ENCODE measurements around the gene ISOC2. TPM values are rescaled to one million over a fixed set of nuclear protein-coding genes. Genes with fewer than 3 reads are reported as not detected.

Gene ISOC2
- total RNA-seq, 1 experiment from 2014 or later = 72.2 TPM

DNA sequence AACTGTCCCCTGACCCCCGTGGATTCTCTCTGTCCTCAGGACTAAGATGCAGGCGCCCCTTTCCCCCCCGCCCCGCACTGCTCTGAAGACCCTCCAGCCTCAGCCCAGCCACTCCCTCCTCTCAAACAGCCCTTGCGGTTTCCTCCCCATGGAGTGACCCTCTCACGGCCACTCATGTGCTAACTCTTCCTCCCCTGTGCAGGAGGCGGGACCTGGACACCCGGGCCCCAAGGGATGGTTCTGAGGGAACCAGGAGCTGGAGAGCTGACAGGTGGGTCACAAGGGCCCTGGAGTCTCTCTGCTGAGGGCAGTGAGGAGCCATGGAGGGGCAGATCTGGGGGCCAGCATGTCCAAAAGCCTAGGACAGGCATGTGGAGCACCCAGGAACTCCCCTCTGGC, 1.9 kb downstream of the ISOC2 start:
- Histone ChIP-seq H3T11ph (ENCODE audit: low read length) (no peak overlapping the region), H2BK15ac (ENCODE audit: low read depth, low read length) (no peak overlapping the region), H2BK12ac (ENCODE audit: insufficient read length, low read depth, low read length) (no peak overlapping the region), H3K4me1 (ENCODE audit: insufficient read depth, low read length) (peaks cover 5% of the 10 kb centered on the region; the same call in 1 of the 2 replicates), H4K91ac (ENCODE audit: insufficient read length, low read depth, low read length) (no peak overlapping the region), H2AFZ (ENCODE audit: low read length) (no peak overlapping the region), H3K23ac (ENCODE audit: insufficient read length, low read depth, low read length) (no peak overlapping the region), H2BK5ac (ENCODE audit: insufficient read length, low read length) (no peak overlapping the region), H4K5ac (ENCODE audit: insufficient read length, low read depth, low read length) (no peak overlapping the region), H3K14ac (ENCODE audit: insufficient read depth, low read length) (no peak overlapping the region), H3K18ac (ENCODE audit: insufficient read length, low read depth, low read length) (no peak overlapping the region), H3K4me2 (ENCODE audit: insufficient read depth, insufficient read length, low read length) (peak overlapping the region; percentile 43), H3K56ac (ENCODE audit: insufficient read length, low read depth, low read length) (no peak overlapping the region), H3K79me1 (ENCODE audit: insufficient read depth, low read depth, low read length, poor library complexity, severe bottlenecking) (no peaks in the 10 kb centered on the region), H3K4ac (ENCODE audit: low read depth, low read length) (no peak overlapping the region), H3K79me2 (ENCODE audit: insufficient read depth, low read length) (0 out of 2 replicates have a peak, but pooled peaks cover 4% of the 10 kb centered on the region), H2AK5ac (ENCODE audit: insufficient read length, low read length) (no peak overlapping the region), H3K27me3 (ENCODE audit: insufficient read depth, low read length) (no peaks in the 10 kb centered on the region), H3K9me3 (ENCODE audit: control insufficient read depth, low read depth, low read length) (no peaks in the 10 kb centered on the region), H4K20me1 (ENCODE audit: control insufficient read depth, insufficient read depth, insufficient read length) (no peaks in the 10 kb centered on the region), H2BK20ac (ENCODE audit: low read depth, low read length, poor library complexity, severe bottlenecking) (no peak overlapping the region), H3K23me2 (ENCODE audit: insufficient read length, low read depth, low read length, poor library complexity, severe bottlenecking) (peaks cover 5% of the 10 kb centered on the region), H4K8ac (replicated peaks; ENCODE audit: insufficient read length, low read depth, low read length) (no peak overlapping the region), H3K27ac (ENCODE audit: insufficient read length, low read depth, low read length) (no peak overlapping the region), H3K9ac (ENCODE audit: extremely low read depth, insufficient read length, low read length) (no peak overlapping the region), H2BK120ac (ENCODE audit: low read depth, low read length, poor library complexity, severe bottlenecking) (no peak overlapping the region)
- no CpG with 5 or more reads among the region's 8 CpGs for WGBS (ENCODE audit: extremely low coverage, insufficient read length, low lambda C conversion rate)
- H3K4me1 Mint-ChIP-seq = peaks cover 18 to 32% of the 10 kb centered on the region in 2 experiments
- H3K36me3 Mint-ChIP-seq (ENCODE audit: insufficient read depth in 1 of 3, low read depth in 3 of 3) = peaks cover 11 to 17% (median 13%) of the 10 kb centered on the region in 3 experiments
- H3K27me3 Mint-ChIP-seq (ENCODE audit: low read depth) = peaks cover 6% of the 10 kb centered on the region
- no peak for DNase-seq
- TF ChIP-seq, protein P1, sequence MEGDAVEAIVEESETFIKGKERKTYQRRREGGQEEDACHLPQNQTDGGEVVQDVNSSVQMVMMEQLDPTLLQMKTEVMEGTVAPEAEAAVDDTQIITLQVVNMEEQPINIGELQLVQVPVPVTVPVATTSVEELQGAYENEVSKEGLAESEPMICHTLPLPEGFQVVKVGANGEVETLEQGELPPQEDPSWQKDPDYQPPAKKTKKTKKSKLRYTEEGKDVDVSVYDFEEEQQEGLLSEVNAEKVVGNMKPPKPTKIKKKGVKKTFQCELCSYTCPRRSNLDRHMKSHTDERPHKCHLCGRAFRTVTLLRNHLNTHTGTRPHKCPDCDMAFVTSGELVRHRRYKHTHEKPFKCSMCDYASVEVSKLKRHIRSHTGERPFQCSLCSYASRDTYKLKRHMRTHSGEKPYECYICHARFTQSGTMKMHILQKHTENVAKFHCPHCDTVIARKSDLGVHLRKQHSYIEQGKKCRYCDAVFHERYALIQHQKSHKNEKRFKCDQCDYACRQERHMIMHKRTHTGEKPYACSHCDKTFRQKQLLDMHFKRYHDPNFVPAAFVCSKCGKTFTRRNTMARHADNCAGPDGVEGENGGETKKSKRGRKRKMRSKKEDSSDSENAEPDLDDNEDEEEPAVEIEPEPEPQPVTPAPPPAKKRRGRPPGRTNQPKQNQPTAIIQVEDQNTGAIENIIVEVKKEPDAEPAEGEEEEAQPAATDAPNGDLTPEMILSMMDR (conservative IDR thresholded peaks at IDR 0.05) = no peak
- peaks cover 0 to 3% of the 10 kb centered on the region in 2 experiments; a peak in 1 of 5 replicates for H3K9me3 Mint-ChIP-seq
- no peak overlapping the region for H3K27ac Mint-ChIP-seq
- no peak overlapping the region; a peak in 1 of 5 replicates for H3K4me3 Mint-ChIP-seq

Data from H9 (cell line).